HG02938 (cell line): ENCODE measurements around the gene POLR2L.

ENCODE experiments used
- ATAC-seq: cut with Tn5 transposase; IDR thresholded peaks from one replicate; pipeline ENCODE4 v1.9.1; 2021; ENCODE audit warnings: mild to moderate bottlenecking, moderate library complexity; ENCODE audit not compliant: unreplicated experiment

POLR2L gene

GRCh38 chr11:869399-870126 is 27.2 kb upstream of the POLR2L start:
- ATAC-seq: no peak

GRCh38 chr11:868802-869201 is 26.5 kb upstream of the POLR2L start:
- ATAC-seq: no peak

- no peak for ATAC-seq
Measured at GRCh38 chr11:868394-868793, 26.1 kb upstream of the POLR2L start.

GRCh38 chr11:867856-868358 is 25.6 kb upstream of the POLR2L start:
- no peak for ATAC-seq

GRCh38 chr11:866481-866880 is 24.2 kb upstream of the POLR2L start:
- ATAC-seq: no peak

GRCh38 chr11:865462-866430 is 23.4 kb upstream of the POLR2L start:
- ATAC-seq: no peak

GRCh38 chr11:864898-865297 is 22.6 kb upstream of the POLR2L start:
- no peak for ATAC-seq

- ATAC-seq: no peak
Measured at GRCh38 chr11:863910-864827, 21.8 kb upstream of the POLR2L start.

GRCh38 chr11:863023-863909 is 20.9 kb upstream of the POLR2L start:
- ATAC-seq: no peak

- ATAC-seq: no peak
Measured at GRCh38 chr11:862696-863022, 20.3 kb upstream of the POLR2L start.

- no peak for ATAC-seq
Measured at GRCh38 chr11:862081-862661, 19.8 kb upstream of the POLR2L start.

- ATAC-seq: no peak
Measured at GRCh38 chr11:861105-861479, 18.8 kb upstream of the POLR2L start.

GRCh38 chr11:860234-861104 is 18.1 kb upstream of the POLR2L start:
- ATAC-seq: no peak

GRCh38 chr11:859394-860131 is 17.2 kb upstream of the POLR2L start:
- ATAC-seq: no peak

- ATAC-seq: no peak
Measured at GRCh38 chr11:858762-859339, 16.5 kb upstream of the POLR2L start.

- ATAC-seq: no peak
Measured at GRCh38 chr11:858053-858761, 15.9 kb upstream of the POLR2L start.

GRCh38 chr11:856397-856796 is 14.1 kb upstream of the POLR2L start:
- ATAC-seq: no peak
